ENCODE data around the gene MIER3. TPM values are rescaled to one million over a fixed set of nuclear protein-coding genes. Genes with fewer than 3 reads are reported as not detected.

Gene MIER3, protein sequence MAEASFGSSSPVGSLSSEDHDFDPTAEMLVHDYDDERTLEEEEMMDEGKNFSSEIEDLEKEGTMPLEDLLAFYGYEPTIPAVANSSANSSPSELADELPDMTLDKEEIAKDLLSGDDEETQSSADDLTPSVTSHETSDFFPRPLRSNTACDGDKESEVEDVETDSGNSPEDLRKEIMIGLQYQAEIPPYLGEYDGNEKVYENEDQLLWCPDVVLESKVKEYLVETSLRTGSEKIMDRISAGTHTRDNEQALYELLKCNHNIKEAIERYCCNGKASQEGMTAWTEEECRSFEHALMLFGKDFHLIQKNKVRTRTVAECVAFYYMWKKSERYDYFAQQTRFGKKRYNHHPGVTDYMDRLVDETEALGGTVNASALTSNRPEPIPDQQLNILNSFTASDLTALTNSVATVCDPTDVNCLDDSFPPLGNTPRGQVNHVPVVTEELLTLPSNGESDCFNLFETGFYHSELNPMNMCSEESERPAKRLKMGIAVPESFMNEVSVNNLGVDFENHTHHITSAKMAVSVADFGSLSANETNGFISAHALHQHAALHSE
- total RNA-seq (2011; cell fraction: chromatin; rRNA removed; ENCODE audit: low replicate concordance), result 9.0 and 26.4 TPM in 2 replicates
- total RNA-seq (2011; cell fraction: nucleolus; rRNA removed), result 2.8 and 3.9 TPM in 2 replicates
- total RNA-seq (2011; cell fraction: nucleoplasm; rRNA removed), result 9.2 TPM in 2 replicates
- 8.5 and 8.9 TPM in 2 replicates for total RNA-seq (2014; rRNA removed)
- total RNA-seq (2014; rRNA removed; fragmentation: Illumina TruSeq; extraction: Trizol), result 29.3 and 37.5 TPM in 2 replicates
- 20.1 and 23.1 TPM in 2 replicates for total RNA-seq (2015; rRNA removed; fragmentation: Illumina TruSeq; extraction: Trizol)
- total RNA-seq (2021), result 17.8 and 18.3 TPM in 2 replicates
- polyA plus RNA-seq (2011; rRNA removed), result 12.8 and 16.7 TPM in 2 replicates
- 4.1 and 7.8 TPM in 2 replicates for polyA plus RNA-seq (2011; cell fraction: cytosol; rRNA removed)
- polyA plus RNA-seq (2011; cell fraction: nucleus; rRNA removed), result 20.0 and 20.8 TPM in 2 replicates
- polyA plus RNA-seq (2012), result 7.7 and 8.6 TPM in 2 replicates
- 13.0 and 20.2 TPM in 2 replicates for polyA plus RNA-seq (2014; fragmentation: Illumina TruSeq; extraction: Trizol)
- polyA plus RNA-seq (2014; fragmentation: Nextera tagmentation; extraction: Ambion mirVana), result 1 to 10 TPM; 4.1 to 6.2 TPM
- 7.5 and 10.0 TPM in 2 replicates for polyA plus RNA-seq (2014; rRNA removed)
- 42.0 and 42.2 TPM in 2 replicates for polyA minus RNA-seq (2011; rRNA and poly(A)+ RNA removed)
- 10.2 and 15.1 TPM in 2 replicates for polyA minus RNA-seq (2011; cell fraction: cytosol; rRNA and poly(A)+ RNA removed)
- 7.8 and 16.9 TPM in 2 replicates for polyA minus RNA-seq (2011; cell fraction: nucleus; rRNA and poly(A)+ RNA removed)
- percentile 80 among the genes with signal in this experiment for Bru-seq, nascent RNA
- percentile 90 among the genes with signal in this experiment for BruChase-seq, experiment 1, labeled RNA remaining after a 2-hour chase
- BruChase-seq, experiment 2, labeled RNA remaining after a 6-hour chase, result percentile 92 among the genes with signal in this experiment
- long read RNA-seq, experiment 1, partial matches to known transcripts, result 1 of 15 reads
- long read RNA-seq, experiment 1, other reads (novel, unspliced or antisense), result 14 of 15 reads
- long read RNA-seq, experiment 2, partial matches to known transcripts, result 0 of 3 reads
- long read RNA-seq, experiment 2, other reads (novel, unspliced or antisense), result 3 of 3 reads
- long read RNA-seq, experiment 3, partial matches to known transcripts, result 2 of 3 reads
- long read RNA-seq, experiment 3, other reads (novel, unspliced or antisense), result 1 of 3 reads

DNA sequence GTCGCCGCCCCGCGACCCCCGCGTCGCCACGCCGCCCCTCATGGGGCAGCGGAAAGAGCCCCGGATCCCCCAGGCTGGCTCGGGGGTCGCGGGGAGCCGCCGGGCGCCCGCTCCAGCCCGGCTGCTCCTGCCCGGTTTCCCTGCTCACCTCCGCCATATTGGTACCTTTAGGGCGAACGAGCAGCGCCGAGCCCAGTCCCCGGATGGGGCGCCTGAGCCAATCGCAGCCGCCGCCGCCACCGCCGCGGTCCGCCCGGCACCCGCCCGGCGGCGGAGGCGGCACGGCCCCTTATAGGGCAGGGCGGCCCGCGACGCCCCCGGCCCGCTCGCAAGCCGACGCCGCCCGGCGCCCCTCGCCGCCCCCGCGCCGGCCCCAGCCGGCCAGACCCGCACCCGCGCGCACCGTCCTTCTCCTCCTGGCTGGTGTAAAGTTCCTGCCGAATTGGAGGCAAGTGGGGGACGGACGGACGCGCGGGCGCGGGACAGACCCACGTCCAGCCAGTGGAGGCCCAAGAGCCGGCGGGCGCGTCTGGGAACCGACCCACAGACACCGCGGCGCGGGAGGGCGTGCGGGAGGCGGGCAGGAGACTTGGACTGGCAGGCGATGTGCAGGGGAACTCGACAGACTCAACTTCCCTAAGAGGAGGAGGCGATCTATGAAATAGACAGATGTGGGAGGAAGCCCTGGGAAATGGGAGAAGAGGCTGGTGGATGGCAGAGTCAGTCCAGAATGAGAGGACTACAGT, at the start of gene MIER3:
MIER3 (minus strand) TSS at position 178 of the 746 bp plus-strand sequence; CDS start at position 157, 21 bp downstream.
- Histone ChIP-seq H3K36me3 (ENCODE audit: control insufficient read depth, insufficient read depth, low read length) (peaks cover 18% of the 10 kb centered on the region), H3K9me1 (ENCODE audit: control insufficient read depth, insufficient read depth, low read length) (no peaks in the 10 kb centered on the region), H3K9ac (ENCODE audit: insufficient read depth in 1 of 2, low read depth in 2 of 2, low read length in 2 of 2) (peak within 1 kb of the TSS; percentile 78 to 96; a peak in 3 of 4 replicates), H3K27ac (ENCODE audit: extremely low read depth, low read depth, low read length) (peak within 1 kb of the TSS; percentile 67; the same call in 2 of the 3 replicates), H3K79me2 (ENCODE audit: control insufficient read depth, insufficient read depth, low read length) (peaks cover 22% of the 10 kb centered on the region), H3K27me3 (ENCODE audit: control insufficient read depth in 2 of 2, insufficient read depth in 2 of 2, low read length in 2 of 2) (peaks cover 0 to 6% of the 10 kb centered on the region in 2 experiments; a peak in 3 of 5 replicates), H3K4me1 (replicated peaks in 1 of 2; ENCODE audit: control insufficient read depth in 2 of 2, insufficient read depth in 2 of 2, low read length in 2 of 2) (peaks cover 7 to 17% of the 10 kb centered on the region in 2 experiments; a peak in 4 of 5 replicates), H3K4me2 (ENCODE audit: insufficient read depth, low read length) (peak within 1 kb of the TSS; percentile 79), H2AFZ (ENCODE audit: low read depth, low read length) (peak within 1 kb of the TSS; percentile 95), H3K9me3 (replicated peaks; ENCODE audit: control insufficient read depth, insufficient read depth, low read depth, low read length) (no peaks in the 10 kb centered on the region), H3K4me3 (peak within 1 kb of the TSS; percentile 64), H4K20me1 (replicated peaks; ENCODE audit: control insufficient read depth, insufficient read depth, low read length) (no peaks in the 10 kb centered on the region; the same call in 1 of the 2 replicates)
- ChIA-PET POLR2A (no interaction called here), CTCF (ENCODE audit: low intra/inter-chr PET ratio) (no interaction called here)
- WGBS (ENCODE audit: insufficient coverage, low coverage, missing lambda C conversion rate), result 2% methylated on average over 19 of the region's 89 CpGs
- no TSS peak for BruUV-seq (replicated peaks)
- intact Hi-C loops (cut with micrococcal nuclease) (loop anchor here (5.0 kb wide), 1 partner anchor 45 kb away; the partner anchor contains the start of gene SETD9), in situ Hi-C loops (cut with MboI) (no loop called here)
- FAIRE-seq (no peak), ATAC-seq (peak; percentile 90), DNase-seq (ENCODE audit: extremely low read depth in 1 of 4, low spot score in 3 of 4) (peak; percentile 79 to 96 (median 94))
- 0 out of 2 replicates have a peak, but pooled peaks have one; percentile 32 for TF ChIP-seq CXXC5 (CRISPR knock-in tag; IDR thresholded peaks at IDR 0.05)
- TF ChIP-seq TARDBP (IDR thresholded peaks at IDR 0.05), result peak; percentile 22; the same call in 1 of the 2 replicates
- TF ChIP-seq TAF1 (IDR thresholded peaks at IDR 0.05; ENCODE audit: control insufficient read depth, extremely low read depth, insufficient read depth, low read length, severe bottlenecking), result peak; percentile 81
- TF ChIP-seq NFIC (IDR thresholded peaks at IDR 0.05), result 0 out of 2 replicates have a peak, but pooled peaks have one; percentile 23
- TF ChIP-seq, protein P1, sequence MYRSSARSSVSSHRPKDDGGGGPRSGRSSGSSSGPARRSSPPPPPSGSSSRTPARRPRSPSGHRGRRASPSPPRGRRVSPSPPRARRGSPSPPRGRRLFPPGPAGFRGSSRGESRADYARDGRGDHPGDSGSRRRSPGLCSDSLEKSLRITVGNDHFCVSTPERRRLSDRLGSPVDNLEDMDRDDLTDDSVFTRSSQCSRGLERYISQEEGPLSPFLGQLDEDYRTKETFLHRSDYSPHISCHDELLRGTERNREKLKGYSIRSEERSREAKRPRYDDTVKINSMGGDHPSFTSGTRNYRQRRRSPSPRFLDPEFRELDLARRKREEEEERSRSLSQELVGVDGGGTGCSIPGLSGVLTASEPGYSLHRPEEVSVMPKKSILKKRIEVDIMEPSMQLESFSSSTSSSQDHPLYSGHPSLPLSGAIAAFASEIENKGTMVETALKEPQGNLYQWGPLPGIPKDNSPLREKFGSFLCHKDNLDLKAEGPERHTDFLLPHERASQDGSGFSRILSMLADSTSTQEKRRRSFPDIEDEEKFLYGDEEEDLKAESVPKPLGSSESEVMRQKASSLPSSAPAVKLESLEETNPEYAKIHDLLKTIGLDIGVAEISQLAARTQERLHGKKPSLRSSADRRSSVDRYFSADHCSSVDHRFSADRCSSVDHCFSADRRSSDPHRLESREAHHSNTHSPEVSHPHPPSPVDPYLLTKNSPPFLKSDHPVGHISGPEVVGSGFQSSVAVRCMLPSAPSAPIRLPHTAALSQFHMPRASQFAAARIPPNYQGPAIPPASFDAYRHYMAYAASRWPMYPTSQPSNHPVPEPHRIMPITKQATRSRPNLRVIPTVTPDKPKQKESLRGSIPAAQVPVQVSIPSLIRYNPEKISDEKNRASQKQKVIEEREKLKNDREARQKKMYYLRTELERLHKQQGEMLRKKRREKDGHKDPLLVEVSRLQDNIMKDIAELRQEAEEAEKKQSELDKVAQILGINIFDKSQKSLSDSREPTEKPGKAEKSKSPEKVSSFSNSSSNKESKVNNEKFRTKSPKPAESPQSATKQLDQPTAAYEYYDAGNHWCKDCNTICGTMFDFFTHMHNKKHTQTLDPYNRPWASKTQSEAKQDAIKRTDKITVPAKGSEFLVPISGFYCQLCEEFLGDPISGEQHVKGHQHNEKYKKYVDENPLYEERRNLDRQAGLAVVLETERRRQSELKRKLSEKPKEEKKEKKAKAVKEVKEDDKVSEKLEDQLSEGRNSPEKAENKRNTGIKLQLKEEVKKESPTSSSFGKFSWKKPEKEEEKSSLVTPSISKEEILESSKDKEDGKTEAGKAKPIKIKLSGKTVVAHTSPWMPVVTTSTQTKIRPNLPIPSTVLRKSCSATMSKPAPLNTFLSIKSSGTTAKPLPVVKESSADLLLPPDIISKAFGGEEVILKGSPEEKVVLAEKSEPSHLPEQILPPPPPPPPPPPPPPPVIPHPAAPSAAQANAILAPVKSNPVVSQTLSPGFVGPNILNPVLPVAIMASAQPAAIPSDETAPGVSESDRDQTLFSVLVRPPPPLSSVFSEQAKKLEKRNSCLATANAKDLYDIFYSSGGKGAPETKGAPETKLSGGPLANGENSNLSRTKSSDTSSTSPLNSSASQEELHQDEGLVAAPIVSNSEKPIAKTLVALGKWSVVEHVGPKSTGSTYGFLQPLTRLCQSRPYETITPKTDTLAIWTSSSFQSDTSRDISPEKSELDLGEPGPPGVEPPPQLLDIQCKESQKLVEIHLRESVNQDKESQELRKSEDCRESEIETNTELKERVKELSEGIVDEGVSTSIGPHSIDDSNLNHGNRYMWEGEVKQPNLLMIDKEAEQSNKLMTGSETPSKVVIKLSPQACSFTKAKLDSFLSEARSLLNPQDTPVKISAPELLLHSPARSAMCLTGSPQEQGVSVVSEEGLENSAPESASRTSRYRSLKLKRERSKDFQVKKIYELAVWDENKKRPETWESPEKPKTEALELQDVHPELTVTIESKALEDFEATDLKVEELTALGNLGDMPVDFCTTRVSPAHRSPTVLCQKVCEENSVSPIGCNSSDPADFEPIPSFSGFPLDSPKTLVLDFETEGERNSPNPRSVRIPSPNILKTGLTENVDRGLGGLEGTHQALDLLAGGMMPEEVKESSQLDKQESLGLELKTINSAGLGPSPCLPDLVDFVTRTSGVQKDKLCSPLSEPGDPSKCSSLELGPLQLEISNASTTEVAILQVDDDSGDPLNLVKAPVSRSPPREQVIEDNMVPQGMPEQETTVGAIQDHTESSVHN (IDR thresholded peaks at IDR 0.05; ENCODE audit: borderline replicate concordance in 1 of 2, low read depth in 1 of 2), result no peak
